Measurements from ENCODE around the gene IL24. TPM values are rescaled to one million over a fixed set of nuclear protein-coding genes. Genes with fewer than 3 reads are reported as not detected.

The IL24 gene
- total and polyA plus RNA-seq, 2 experiments from 2014 or later, result not detected

DNA sequence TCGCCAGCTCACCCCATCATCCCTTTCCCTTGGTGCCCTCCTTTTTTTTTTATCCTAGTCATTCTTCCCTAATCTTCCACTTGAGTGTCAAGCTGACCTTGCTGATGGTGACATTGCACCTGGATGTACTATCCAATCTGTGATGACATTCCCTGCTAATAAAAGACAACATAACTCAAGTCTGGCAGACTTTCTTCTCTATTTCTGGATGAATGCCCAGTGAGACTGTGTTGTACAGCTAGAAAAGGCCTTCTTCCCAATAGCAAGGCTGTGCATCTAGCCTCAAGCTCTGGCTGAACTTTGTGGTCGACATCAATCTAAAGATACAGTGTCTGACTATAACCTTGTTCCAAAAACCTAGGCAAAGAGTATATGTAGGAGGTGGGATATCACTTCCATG, 6.4 kb downstream of the IL24 start:
- Histone ChIP-seq H3K9me3 (ENCODE audit: low read depth) (no peaks in the 10 kb centered on the region), H3K36me3 (no peaks in the 10 kb centered on the region), H3K27ac (no peak overlapping the region), H3K4me1 (ENCODE audit: low read depth) (no peaks in the 10 kb centered on the region), H3K27me3 (peaks cover 26% of the 10 kb centered on the region), H3K4me3 (no peak overlapping the region)
- TF ChIP-seq, protein P1, sequence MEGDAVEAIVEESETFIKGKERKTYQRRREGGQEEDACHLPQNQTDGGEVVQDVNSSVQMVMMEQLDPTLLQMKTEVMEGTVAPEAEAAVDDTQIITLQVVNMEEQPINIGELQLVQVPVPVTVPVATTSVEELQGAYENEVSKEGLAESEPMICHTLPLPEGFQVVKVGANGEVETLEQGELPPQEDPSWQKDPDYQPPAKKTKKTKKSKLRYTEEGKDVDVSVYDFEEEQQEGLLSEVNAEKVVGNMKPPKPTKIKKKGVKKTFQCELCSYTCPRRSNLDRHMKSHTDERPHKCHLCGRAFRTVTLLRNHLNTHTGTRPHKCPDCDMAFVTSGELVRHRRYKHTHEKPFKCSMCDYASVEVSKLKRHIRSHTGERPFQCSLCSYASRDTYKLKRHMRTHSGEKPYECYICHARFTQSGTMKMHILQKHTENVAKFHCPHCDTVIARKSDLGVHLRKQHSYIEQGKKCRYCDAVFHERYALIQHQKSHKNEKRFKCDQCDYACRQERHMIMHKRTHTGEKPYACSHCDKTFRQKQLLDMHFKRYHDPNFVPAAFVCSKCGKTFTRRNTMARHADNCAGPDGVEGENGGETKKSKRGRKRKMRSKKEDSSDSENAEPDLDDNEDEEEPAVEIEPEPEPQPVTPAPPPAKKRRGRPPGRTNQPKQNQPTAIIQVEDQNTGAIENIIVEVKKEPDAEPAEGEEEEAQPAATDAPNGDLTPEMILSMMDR (IDR thresholded peaks at IDR 0.05; ENCODE audit: low read depth, low read length), result no peak
- peak in 1 of 2 donors; percentile 51 for DNase-seq (ENCODE audit: low read depth in 1 of 2, low spot score in 1 of 2)

DNA sequence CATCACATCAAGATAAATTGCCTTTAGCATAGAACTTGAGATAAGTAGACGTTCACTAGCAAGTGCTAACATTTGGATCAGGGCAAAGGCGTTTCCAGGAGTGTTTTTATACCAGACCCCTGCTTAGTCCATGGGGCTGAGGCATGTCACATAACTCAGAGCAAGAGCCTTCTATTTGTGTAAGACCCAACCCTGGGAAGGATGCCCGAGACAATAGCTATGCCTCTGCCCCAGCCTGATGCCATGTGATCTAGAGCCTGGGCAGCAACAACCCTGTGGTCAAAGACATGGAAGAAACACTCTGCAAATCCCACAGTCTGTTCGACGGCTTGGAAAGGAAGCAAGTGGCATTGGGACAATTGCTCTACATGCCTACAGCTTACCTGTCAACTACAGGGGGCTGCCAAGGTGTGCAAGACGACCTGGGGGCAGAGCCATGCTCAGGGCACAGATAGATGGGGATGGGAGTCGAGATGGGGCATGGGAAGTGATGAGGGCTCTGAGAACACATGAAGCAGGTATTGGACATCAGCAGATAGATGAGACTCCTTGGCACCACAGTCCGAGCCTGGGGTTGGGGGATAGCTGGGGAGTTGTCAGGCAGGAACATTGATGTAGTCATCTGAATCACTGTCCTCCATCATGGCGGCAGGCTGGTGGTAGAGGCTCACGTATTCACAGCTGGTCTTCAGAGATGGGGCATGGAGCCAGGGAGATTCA, 7.3 kb downstream of the IL24 start:
- Histone ChIP-seq H3K9me3 (ENCODE audit: low read depth) (no peaks in the 10 kb centered on the region), H3K4me1 (ENCODE audit: low read depth) (no peaks in the 10 kb centered on the region), H3K27ac (no peak overlapping the region), H3K4me3 (no peak overlapping the region), H3K36me3 (no peaks in the 10 kb centered on the region), H3K27me3 (peaks cover 35% of the 10 kb centered on the region)
- TF ChIP-seq, protein P1 (IDR thresholded peaks at IDR 0.05; ENCODE audit: low read depth, low read length), result no peak
- DNase-seq (ENCODE audit: low read depth in 1 of 2, low spot score in 1 of 2), result no peak

DNA sequence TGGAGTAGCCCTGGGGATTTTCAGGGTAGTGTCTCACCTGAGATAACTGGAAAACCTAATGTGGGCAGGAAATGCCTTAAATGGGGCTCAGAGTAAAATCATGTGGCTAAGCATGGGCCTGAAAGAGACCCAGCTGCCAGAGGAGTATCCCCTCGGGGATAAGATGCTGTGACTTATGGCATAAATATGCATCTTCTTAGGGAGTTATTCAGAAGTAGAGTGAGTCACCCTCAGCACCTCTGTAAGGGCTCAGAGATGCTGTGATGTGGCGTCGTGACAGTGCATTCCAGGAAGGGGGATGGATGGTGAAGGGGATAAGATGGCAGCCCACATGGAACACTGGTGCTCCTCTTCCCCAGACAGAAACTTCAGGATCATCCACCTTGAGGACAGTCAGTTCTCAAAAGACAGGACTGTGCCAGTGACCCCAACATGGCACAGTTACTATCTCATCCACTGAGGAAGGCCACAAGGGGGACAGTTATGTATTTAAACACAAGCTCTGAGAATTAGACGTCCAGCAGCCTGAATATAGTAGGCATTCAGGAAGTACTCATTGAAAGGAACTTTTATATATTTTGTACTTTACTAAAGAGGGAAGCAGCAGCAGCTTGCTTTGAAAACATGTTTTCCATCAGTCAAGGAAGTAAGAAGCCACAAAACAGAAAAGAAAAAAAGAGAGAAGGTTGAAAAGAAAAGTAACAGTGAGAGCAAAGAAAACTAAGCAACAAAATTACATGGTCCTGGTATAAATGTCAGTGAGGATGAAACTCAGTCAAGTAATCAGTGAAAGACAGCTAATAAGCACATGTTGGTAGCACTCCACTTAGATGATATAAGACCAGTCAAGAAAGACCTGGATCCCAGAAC, 8.3 kb downstream of the IL24 start:
- peak in 1 of 2 donors; percentile 86 for DNase-seq (ENCODE audit: low read depth in 1 of 2, low spot score in 1 of 2)
- Histone ChIP-seq H3K4me1 (ENCODE audit: low read depth) (no peaks in the 10 kb centered on the region), H3K27me3 (peaks cover 45% of the 10 kb centered on the region), H3K27ac (no peak overlapping the region), H3K36me3 (no peaks in the 10 kb centered on the region), H3K4me3 (no peak overlapping the region), H3K9me3 (ENCODE audit: low read depth) (no peaks in the 10 kb centered on the region)
- TF ChIP-seq, protein P1 (IDR thresholded peaks at IDR 0.05; ENCODE audit: low read depth, low read length), result no peak

DNA sequence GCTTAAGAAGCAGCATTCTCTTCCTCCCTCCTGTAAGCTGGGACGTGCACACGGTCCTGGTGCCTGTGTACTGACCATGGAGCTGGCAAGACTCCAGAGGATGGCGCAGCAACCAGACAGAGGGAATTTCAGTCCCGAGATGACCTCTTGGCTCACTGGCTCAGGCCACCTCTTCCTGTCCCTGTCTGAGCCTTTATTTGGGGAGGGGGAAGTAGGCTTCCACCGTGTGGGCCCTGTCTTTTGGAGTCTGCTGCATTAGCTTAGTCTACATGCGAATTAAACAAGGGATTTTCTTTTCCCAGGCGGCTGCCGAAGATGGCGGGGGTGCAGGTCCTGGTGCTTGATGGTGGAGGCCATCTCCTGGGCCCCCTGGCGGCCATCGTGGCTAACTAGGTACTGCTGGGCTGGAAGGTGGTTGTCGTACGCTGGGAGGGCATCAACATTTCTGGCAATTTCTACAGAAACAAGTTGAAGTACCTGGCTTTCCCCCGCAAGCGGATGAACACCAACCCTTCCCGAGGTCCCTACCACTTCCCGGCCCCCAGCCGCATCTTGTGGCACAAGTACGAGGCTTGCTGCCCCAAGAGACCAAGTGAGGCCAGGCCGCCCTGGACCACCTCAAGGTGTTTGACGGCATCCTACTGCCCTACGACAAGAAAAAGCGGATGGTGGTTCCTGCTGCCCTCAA, 10.2 kb downstream of the IL24 start:
- DNase-seq (ENCODE audit: low read depth in 1 of 2, low spot score in 1 of 2), result peak in 1 of 2 donors; percentile 71
- Histone ChIP-seq H3K9me3 (ENCODE audit: low read depth) (no peaks in the 10 kb centered on the region), H3K27ac (no peak overlapping the region), H3K36me3 (no peaks in the 10 kb centered on the region), H3K27me3 (peaks cover 48% of the 10 kb centered on the region), H3K4me1 (ENCODE audit: low read depth) (no peaks in the 10 kb centered on the region), H3K4me3 (no peak overlapping the region)
- TF ChIP-seq, protein P1 (IDR thresholded peaks at IDR 0.05; ENCODE audit: low read depth, low read length), result peak; percentile 38

DNA sequence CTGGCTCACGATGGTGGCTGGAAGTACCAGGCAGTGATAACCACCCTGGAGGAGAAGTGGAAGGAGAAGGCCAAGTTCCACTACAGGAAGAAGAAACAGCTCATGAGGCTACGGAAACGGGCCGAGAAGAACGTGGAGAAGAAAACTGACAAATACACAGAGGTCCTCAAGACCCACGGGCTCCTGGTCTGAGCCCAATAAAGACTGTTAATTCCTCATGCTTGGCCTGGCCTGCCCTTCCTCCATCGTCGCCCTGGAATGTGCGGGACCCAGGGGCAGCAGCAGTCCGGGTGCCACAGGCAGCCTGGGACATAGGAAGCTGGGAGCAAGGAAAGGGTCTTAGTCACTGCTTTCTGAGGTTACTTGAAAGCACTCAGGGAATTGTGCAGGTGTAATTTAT, 10.8 kb downstream of the IL24 start:
- DNase-seq (ENCODE audit: low read depth in 1 of 2, low spot score in 1 of 2), result no peak
- H3K4me3 ChIP-seq, result no peak overlapping the region
- H3K27ac ChIP-seq, result no peak overlapping the region
- H3K27me3 ChIP-seq, result peaks cover 47% of the 10 kb centered on the region
- TF ChIP-seq, protein P1 (IDR thresholded peaks at IDR 0.05; ENCODE audit: low read depth, low read length), result no peak
- no peaks in the 10 kb centered on the region for H3K9me3 ChIP-seq (ENCODE audit: low read depth)
- H3K4me1 ChIP-seq (ENCODE audit: low read depth), result no peaks in the 10 kb centered on the region
- no peaks in the 10 kb centered on the region for H3K36me3 ChIP-seq
